ENCODE measurements around the gene DGKD. TPM values are rescaled to one million over a fixed set of nuclear protein-coding genes. Genes with fewer than 3 reads are reported as not detected.

DGKD gene
- total RNA-seq, 3 donors from 2014 or later = 17.1 to 41.3 (median 37.3) TPM

GRCh38 chr2:233448575-233448974, 94.3 kb downstream of the DGKD start:
- TF ChIP-seq CTCF (IDR thresholded peaks at IDR 0.05) (no peak), POLR2AphosphoS5 (IDR thresholded peaks at IDR 0.05) (no peak), POLR2A (IDR thresholded peaks at IDR 0.05) (no peak)
- Histone ChIP-seq H3K36me3 (peaks cover 6% of the 10 kb centered on the region), H3K4me1 (no peaks in the 10 kb centered on the region), H3K9me3 (no peaks in the 10 kb centered on the region), H3K4me3 (no peak overlapping the region), H3K27me3 (no peaks in the 10 kb centered on the region), H3K27ac (no peak overlapping the region)
- peak in 1 of 2 donors; percentile 7 for DNase-seq (ENCODE audit: low spot score in 2 of 2)
- intact Hi-C loops (cut with DNase I; ENCODE audit: low total_unique reads) = loop anchor here (10.0 kb wide), 1 partner anchor 266 kb away; the partner anchor contains the start of genes UGT1A4 and UGT1A5

- no peaks in the 10 kb centered on the region for H3K4me1 ChIP-seq
- DNase-seq (ENCODE audit: low spot score in 2 of 2) = peak in 1 of 2 donors; percentile 43
- intact Hi-C loops (cut with DNase I; ENCODE audit: low total_unique reads) = loop anchor here (10.0 kb wide), 1 partner anchor 266 kb away; the partner anchor contains the start of genes UGT1A4 and UGT1A5
- no peaks in the 10 kb centered on the region for H3K27me3 ChIP-seq
- H3K27ac ChIP-seq = no peak overlapping the region
- TF ChIP-seq CTCF (IDR thresholded peaks at IDR 0.05) (peak in 1 of 3 donors; percentile 26), POLR2A (IDR thresholded peaks at IDR 0.05) (no peak), POLR2AphosphoS5 (IDR thresholded peaks at IDR 0.05) (no peak)
- H3K9me3 ChIP-seq = no peaks in the 10 kb centered on the region
- peaks cover 6% of the 10 kb centered on the region for H3K36me3 ChIP-seq
- no peak overlapping the region for H3K4me3 ChIP-seq
Observed at GRCh38 chr2:233449081-233449901, 95.0 kb downstream of the DGKD start.

- intact Hi-C loops (cut with DNase I; ENCODE audit: low total_unique reads) = loop anchor here (10.0 kb wide), 1 partner anchor 265 kb away; the partner anchor contains the start of genes UGT1A4 and UGT1A5
- H3K4me3 ChIP-seq = no peak overlapping the region
- no peaks in the 10 kb centered on the region for H3K4me1 ChIP-seq
- DNase-seq (ENCODE audit: low spot score in 2 of 2) = peak in 1 of 2 donors; percentile 43
- H3K27ac ChIP-seq = no peak overlapping the region
- no peaks in the 10 kb centered on the region for H3K27me3 ChIP-seq
- H3K9me3 ChIP-seq = no peaks in the 10 kb centered on the region
- H3K36me3 ChIP-seq = peaks cover 6% of the 10 kb centered on the region
- TF ChIP-seq CTCF (IDR thresholded peaks at IDR 0.05) (no peak), POLR2A (IDR thresholded peaks at IDR 0.05) (no peak), POLR2AphosphoS5 (IDR thresholded peaks at IDR 0.05) (no peak)
Observed at GRCh38 chr2:233449921-233450863, 95.9 kb downstream of the DGKD start.

- no peaks in the 10 kb centered on the region for H3K4me1 ChIP-seq
- H3K9me3 ChIP-seq = no peaks in the 10 kb centered on the region
- H3K27me3 ChIP-seq = no peaks in the 10 kb centered on the region
- TF ChIP-seq CTCF (IDR thresholded peaks at IDR 0.05) = no peak
- no peak for TF ChIP-seq POLR2A (IDR thresholded peaks at IDR 0.05)
- no peak for TF ChIP-seq POLR2AphosphoS5 (IDR thresholded peaks at IDR 0.05)
- DNase-seq (ENCODE audit: low spot score in 2 of 2) = peak in 1 of 2 donors; percentile 19
- intact Hi-C loops (cut with DNase I; ENCODE audit: low total_unique reads) = no loop called here
- no peak overlapping the region for H3K4me3 ChIP-seq
- peaks cover 2% of the 10 kb centered on the region for H3K36me3 ChIP-seq
- H3K27ac ChIP-seq = no peak overlapping the region
Observed at GRCh38 chr2:233450864-233451575, 96.7 kb downstream of the DGKD start.
